HG02759 (cell line): ENCODE data around the gene PTPRN2.

ENCODE experiments used
- ATAC-seq: cut with Tn5 transposase; IDR thresholded peaks from one replicate; pipeline ENCODE4 v1.9.1; 2021; ENCODE audit warnings: mild to moderate bottlenecking, moderate library complexity; ENCODE audit not compliant: unreplicated experiment

Gene PTPRN2

GRCh38 chr7:158016180-158017097 lies 571.2 kb downstream of the PTPRN2 start:
- ATAC-seq, result no peak

DNA sequence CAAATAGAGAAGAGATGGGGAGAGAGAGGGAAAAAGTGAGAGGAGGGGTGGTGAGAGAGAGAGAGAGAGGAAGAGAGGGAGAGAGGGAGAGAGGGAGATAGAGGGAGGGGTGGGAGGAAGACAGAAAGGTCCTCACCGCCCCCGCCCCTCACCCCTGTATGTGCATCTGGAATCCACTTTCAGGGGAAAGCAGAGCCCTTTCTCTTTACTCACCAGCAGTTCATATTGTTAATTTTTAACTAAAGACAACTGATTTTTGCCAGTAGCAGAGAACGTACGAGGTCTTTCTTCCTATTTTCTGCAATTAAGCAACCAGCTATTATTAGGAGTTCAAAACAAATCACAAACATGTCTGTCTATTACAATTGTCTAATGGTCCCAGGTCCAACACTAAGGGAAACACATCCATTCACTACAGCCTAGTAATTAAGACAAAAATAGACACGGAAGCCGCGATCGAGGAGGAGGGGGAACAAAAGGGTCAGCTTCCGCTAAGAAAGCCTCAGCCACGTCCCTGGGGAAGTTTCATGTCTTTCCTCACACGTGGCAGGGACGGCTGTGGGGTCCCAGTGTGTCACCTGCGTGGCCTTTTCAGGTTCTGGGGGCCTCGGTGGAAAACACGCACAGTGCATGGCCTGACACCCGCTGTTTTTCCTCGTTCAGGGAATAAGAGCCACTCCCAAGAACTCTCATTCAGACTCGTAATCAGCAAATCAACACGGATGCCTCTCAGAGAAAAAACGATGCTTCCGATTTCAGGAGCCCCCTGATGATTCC lies 572.0 kb downstream of the PTPRN2 start:
- ATAC-seq, result no peak

- no peak for ATAC-seq
Measured at GRCh38 chr7:158014976-158015375, 572.6 kb downstream of the PTPRN2 start.

- ATAC-seq, result no peak
Measured at GRCh38 chr7:158013085-158013668, 574.4 kb downstream of the PTPRN2 start.

DNA sequence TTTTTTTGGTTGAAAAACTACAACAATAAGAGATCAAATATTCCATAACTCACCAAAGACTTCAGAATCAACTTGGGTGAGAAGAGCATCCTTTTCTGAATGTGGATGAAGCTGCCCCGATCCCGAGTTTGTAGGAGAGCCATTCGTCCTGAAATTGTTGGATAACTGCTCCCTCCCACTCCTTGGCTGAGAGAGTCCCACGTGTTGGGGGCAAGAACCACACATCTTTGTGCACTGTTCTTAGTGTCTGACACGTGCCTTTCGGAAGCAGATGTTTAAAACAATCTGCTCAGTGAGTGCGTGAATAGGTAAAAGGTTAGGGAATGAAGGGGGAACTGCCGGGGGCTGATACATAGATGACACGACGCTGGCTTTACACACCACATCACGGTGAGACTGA lies 575.7 kb downstream of the PTPRN2 start:
- ATAC-seq, result no peak

- ATAC-seq, result no peak
Measured at GRCh38 chr7:158010961-158011693, 576.5 kb downstream of the PTPRN2 start.

GRCh38 chr7:158009886-158010285 lies 577.7 kb downstream of the PTPRN2 start:
- ATAC-seq, result no peak

GRCh38 chr7:158008267-158008666 lies 579.4 kb downstream of the PTPRN2 start:
- no peak for ATAC-seq

- no peak for ATAC-seq
Measured at GRCh38 chr7:158007697-158008257, 579.8 kb downstream of the PTPRN2 start.

GRCh38 chr7:158006841-158007696 lies 580.6 kb downstream of the PTPRN2 start:
- ATAC-seq, result no peak

DNA sequence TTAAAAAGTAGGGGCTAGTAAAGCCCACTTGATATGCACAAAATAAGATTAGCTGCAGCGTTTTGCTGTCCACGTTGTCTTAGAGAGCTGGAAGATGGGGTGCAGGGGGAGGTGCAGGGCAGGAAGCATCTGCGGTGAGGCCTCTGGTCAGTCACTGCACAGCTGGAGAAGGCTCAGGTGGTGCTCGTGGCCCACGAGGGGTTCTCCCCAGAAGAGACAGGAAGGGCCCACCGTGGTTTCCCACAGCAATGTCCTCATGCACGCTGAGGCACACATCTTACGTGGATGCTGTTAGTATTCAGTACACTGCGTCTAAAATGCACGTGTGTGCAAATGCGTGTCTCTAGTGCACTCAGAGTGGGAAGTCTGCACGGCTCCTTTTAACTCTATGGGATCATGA lies 582.1 kb downstream of the PTPRN2 start:
- ATAC-seq, result no peak

GRCh38 chr7:158004123-158004490 lies 583.5 kb downstream of the PTPRN2 start:
- ATAC-seq, result no peak

- no peak for ATAC-seq
Measured at GRCh38 chr7:158003441-158004122, 584.0 kb downstream of the PTPRN2 start.

DNA sequence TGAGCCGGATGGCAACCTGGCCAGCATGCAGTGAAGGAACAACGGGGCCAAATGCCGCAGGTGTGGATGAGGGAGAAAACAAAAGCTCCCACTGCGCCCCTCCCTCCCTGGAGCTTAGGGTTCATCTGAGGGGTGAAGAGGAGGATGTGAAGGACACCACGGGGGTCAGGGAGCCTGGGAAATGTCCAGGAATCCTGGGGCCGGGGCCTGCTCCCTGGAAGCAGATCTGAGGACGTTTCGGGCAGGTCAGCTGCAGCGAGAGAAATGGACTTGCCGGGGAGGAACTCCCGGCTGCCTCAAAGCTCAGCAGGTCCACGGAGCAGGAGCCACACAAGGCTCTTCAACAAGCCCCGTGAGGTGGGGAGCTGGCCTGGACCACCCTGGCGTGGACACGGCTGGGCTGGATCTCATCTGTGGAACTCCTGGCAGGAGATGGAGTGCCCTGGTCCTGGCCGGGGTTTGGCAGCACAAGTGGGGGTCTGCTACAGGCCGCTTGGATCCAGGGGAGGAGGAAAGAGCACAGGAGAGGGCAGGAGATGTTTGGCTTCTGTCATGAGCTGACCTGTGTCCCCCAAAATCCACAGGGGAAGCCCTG lies 585.0 kb downstream of the PTPRN2 start:
- ATAC-seq, result no peak

- ATAC-seq, result no peak
Measured at GRCh38 chr7:158001621-158002320, 585.9 kb downstream of the PTPRN2 start.

GRCh38 chr7:158001003-158001402 lies 586.6 kb downstream of the PTPRN2 start:
- no peak for ATAC-seq

DNA sequence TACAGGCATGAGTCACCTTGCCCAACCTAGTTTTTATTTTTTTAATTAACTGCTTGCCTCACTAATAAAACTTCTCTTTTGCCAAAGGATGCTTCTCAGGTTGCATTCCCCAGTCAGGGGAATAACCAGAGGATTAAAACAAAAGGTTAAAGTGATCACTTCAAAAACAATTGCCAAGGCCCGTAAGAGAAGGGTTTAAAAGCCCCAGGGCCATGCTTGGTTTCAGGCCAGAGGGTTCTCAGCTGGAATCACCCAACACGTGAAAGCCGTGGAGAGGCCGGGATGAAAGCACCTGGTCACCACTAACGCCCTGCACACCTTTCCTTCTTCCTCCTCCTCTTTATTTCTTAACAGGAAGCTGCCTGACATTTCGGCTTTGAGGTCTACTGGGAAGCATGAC lies 587.5 kb downstream of the PTPRN2 start:
- ATAC-seq, result no peak

- ATAC-seq, result no peak
Measured at GRCh38 chr7:157998884-157999552, 588.6 kb downstream of the PTPRN2 start.
